Retinal pigment epithelial cell (primary cell): Measurements from ENCODE around the gene ZNF296.
A peak's percentile ranks its signal among the peaks of the same experiment; 100 is the strongest.

Experiments
- DNase-seq: peaks from one replicate; pipeline ENCODE4 v3.0.0-alpha.2; 2010; ENCODE audit warnings: low read depth
- H3K4me3 ChIP-seq: 2 replicates; pipeline ENCODE4 v1.5.1; 2011; ENCODE audit warnings: mild to moderate bottlenecking, low read length, control low read depth, moderate library complexity
- TF ChIP-seq, protein P1 (sequence below): conservative IDR thresholded peaks from 2 replicates; pipeline ENCODE4 v1.5.1; 2011; ENCODE audit warnings: low read depth, low read length, control low read depth, inconsistent platforms

The ZNF296 gene

DNA sequence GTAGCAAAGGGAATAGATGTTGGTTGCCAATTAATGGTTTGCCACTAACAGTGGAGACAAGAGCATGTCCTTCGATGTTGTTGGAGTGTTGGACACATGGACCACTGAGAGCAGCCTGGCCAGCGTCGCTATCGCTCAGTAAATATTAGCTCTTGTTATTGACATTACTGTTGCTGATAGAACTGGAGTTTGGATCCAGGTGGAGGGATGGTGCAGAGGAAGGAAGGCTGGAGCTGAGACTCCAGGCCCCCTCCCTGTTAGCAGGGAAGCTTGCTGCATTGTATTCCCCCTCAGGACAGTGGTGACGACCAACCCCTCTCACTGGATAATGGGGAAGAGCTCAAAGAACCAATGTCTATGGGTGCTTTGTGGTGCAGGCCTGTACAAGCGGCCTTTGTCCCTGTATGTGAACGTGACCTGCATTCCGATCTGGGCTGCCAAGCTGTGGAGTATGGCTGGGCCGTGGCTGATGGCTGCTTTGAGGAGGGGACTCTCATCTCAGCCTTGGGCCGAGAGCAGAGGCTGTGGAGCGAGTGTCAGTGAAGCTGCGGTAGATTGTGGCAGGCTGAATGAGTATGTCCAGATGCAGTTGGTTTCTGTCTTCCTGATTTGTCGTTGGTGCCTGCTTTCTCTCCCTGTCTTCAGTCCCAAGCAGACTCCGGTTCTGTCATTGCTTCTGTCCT is 30.5 kb downstream of the ZNF296 start:
- no peak overlapping the region for H3K4me3 ChIP-seq
- DNase-seq, result no peak
- TF ChIP-seq, protein P1, sequence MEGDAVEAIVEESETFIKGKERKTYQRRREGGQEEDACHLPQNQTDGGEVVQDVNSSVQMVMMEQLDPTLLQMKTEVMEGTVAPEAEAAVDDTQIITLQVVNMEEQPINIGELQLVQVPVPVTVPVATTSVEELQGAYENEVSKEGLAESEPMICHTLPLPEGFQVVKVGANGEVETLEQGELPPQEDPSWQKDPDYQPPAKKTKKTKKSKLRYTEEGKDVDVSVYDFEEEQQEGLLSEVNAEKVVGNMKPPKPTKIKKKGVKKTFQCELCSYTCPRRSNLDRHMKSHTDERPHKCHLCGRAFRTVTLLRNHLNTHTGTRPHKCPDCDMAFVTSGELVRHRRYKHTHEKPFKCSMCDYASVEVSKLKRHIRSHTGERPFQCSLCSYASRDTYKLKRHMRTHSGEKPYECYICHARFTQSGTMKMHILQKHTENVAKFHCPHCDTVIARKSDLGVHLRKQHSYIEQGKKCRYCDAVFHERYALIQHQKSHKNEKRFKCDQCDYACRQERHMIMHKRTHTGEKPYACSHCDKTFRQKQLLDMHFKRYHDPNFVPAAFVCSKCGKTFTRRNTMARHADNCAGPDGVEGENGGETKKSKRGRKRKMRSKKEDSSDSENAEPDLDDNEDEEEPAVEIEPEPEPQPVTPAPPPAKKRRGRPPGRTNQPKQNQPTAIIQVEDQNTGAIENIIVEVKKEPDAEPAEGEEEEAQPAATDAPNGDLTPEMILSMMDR, result no peak

DNA sequence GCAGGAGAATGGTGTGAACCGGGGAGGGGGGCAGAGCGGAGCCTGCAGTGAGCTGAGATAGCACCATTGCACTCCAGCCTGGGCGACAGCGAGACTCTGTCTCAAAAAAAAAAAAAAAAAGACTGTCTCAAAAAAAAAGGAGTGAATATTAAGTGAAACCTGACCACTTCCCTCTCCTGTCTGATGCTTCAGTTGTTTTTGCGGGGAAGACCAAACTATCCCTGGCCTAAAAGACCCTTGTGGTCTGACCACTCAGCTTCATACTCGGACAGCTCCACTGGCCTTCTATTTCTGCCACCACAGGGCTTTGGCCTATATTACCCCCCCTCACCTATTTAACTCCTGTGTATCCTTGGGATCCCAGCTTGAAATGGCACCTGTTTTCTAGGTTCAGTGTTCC is 35.2 kb downstream of the ZNF296 start:
- TF ChIP-seq, protein P1, result no peak
- H3K4me3 ChIP-seq, result no peak overlapping the region
- no peak for DNase-seq

DNA sequence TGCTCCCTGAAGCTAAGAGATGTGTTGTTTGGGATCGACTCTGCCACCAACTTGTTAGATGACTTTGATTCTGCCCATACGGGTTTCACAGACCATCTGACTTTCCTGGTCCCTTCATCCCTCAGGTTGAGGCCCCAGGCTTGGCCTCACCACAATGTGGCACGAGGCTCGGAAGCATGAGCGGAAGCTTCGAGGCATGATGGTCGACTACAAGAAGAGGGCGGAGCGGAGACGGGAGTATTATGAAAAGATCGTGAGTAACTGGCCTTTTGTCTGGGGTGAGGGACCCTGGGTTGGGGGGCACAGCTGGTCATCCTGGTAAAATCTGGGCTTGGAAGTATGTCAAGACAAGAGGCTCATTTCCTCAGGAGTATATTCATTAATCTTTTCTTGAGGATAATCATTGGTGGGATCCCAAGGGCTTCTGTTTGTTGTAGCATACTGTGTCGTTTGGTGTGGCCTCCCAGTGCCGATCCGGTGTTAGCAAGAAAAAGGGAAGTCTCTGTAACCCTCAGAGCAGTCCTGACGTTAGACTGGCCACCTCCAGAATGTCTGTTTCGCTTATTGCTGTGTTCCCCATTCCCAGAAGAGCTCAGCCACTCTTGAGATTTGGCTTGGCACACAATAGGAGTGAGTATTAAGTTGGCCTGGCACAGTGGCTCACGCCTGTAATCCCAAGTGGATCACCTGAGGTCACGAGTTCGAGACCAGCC is 36.1 kb downstream of the ZNF296 start:
- peak overlapping the region; percentile 91 for H3K4me3 ChIP-seq
- no peak for DNase-seq
- TF ChIP-seq, protein P1, result no peak

DNA sequence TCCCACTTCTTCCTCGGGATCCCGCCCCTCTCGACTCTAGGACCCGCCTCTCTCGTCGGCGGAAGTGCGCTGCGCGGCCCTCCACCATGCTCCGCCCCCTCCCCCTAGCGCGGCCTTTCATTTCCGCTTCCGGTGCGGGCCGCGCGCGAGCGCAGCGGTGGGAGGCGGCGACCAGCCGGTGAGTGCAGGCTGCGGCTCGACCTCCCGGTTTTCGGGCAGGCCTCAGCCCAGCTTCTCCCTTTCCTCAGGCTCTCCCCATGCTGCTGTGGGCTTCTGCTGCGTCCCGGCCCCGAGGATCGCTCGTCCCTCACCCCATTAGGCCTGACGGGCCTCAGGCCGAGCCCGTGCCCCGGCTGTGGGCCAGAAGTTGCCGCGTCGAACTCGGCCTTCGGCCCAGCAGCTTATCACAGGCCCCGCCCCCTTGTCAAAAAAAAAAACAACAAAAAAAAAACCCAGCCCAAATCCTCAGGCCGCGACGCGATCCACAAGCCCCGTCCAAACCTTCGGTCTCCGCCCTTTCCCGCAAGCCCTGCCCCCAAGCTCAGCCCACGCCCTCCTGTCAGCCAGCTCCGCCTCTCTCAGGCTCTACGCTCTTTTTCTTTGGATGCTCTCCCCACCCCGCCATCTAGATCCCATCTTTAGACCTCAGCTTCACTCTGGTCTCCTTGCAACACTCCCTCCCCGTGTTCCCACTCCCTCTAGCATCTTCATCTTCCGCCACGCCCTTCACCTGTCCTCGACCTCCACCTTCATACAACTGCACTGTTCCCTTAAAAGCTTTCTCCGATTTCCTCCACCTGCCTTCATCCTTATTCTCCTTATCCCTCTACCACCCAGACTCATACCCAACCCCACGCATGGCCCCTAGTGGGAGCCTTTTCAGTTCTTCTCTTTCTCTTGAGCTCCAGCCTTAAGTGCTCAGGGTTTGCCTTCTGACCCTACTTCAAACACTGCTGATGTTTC is 37.1 kb downstream of the ZNF296 start, which contains the start of gene CLASRP:
CLASRP (plus strand) TSS at position 115 of the 963 bp plus-strand sequence. CDS start 1,168 bp downstream, outside the sequence.
- TF ChIP-seq, protein P1, result no peak
- no peak for DNase-seq
- peak within 1 kb of the TSS; percentile 91 for H3K4me3 ChIP-seq

DNA sequence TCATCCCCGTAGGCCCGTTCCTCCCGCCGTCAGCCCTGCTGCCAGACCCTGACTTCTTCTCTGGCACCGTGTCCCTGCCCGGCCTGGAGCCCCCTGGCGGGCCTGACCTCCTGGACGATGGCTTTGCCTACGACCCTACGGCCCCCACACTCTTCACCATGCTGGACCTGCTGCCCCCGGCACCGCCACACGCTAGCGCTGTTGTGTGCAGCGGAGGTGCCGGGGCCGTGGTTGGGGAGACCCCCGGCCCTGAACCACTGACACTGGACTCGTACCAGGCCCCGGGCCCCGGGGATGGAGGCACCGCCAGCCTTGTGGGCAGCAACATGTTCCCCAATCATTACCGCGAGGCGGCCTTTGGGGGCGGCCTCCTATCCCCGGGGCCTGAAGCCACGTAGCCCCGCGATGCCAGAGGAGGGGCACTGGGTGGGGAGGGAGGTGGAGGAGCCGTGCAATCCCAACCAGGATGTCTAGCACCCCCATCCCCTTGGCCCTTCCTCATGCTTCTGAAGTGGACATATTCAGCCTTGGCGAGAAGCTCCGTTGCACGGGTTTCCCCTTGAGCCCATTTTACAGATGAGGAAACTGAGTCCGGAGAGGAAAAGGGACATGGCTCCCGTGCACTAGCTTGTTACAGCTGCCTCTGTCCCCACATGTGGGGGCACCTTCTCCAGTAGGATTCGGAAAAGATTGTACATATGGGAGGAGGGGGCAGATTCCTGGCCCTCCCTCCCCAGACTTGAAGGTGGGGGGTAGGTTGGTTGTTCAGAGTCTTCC is 38.7 kb downstream of the ZNF296 start:
- H3K4me3 ChIP-seq, result no peak overlapping the region
- DNase-seq, result no peak
- TF ChIP-seq, protein P1, result no peak

DNA sequence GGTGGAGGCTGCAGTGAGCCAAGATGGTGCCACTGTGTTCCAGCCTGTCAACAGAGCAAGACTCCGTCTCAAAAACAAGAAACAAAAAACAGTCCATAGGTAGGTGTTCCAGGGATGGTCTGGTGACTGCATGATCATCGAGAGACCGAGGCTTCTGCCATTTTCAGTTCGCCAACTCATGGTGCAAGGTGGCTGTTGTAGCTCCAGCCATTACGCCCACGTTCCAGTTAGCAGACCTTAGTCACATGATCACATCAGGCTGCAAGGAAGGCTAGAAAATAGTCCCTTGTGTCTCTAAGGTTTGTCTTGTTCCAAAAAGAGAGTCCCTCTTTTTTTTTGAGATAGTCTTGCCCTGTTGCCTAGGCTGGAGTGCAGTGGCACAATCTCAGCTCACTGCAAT is 40.5 kb downstream of the ZNF296 start:
- DNase-seq, result no peak
- TF ChIP-seq, protein P1, result no peak
- no peak overlapping the region for H3K4me3 ChIP-seq
